SK-N-SH treated with all-trans-retinoic acid at 6 μM for 48 hours (cell line): ENCODE results near the gene ATP8A2.

Experiments
- ATAC-seq: fragments of 200-7000 bp; cut with Tn5 transposase; 3 replicates; pipeline ENCODE4 v1.9.1; 2020; ENCODE audit warnings: mild to moderate bottlenecking, moderate library complexity
- ARNTL ChIP-seq: fragments of 450-650 bp; formaldehyde crosslinking; IDR thresholded peaks from 2 replicates; pipeline ENCODE4 v1.5.0; 2020; ENCODE audit warnings: low read depth, mild to moderate bottlenecking, moderate library complexity, borderline replicate concordance
- BACH2 ChIP-seq: fragments of 250-450 bp; sonication (Bioruptor Pico); IDR thresholded peaks from 2 replicates; pipeline ENCODE4 v1.9.0; 2021; ENCODE audit warnings: mild to moderate bottlenecking, borderline replicate concordance
- CREB5 ChIP-seq: fragments of 250-450 bp; sonication (Bioruptor Pico); IDR thresholded peaks from 2 replicates; pipeline ENCODE4 v1.5.1; 2020; ENCODE audit warnings: low read depth, mild to moderate bottlenecking, moderate library complexity
- CSDC2 ChIP-seq: fragments of 250-450 bp; sonication (Bioruptor Pico); IDR thresholded peaks from 2 replicates; pipeline ENCODE4 v1.5.0; 2020; ENCODE audit warnings: mild to moderate bottlenecking, moderate library complexity
- CSRNP3 ChIP-seq: fragments of 250-450 bp; sonication (Bioruptor Pico); IDR thresholded peaks from 2 replicates; pipeline ENCODE4 v1.5.1; 2021; ENCODE audit warnings: mild to moderate bottlenecking, moderate library complexity
- ESRRG ChIP-seq: fragments of 250-450 bp; sonication (Bioruptor Pico); IDR thresholded peaks from 2 replicates; pipeline ENCODE4 v1.6.1; 2021; ENCODE audit warnings: mild to moderate bottlenecking
- GLIS3 ChIP-seq: fragments of 250-450 bp; sonication (Bioruptor Pico); IDR thresholded peaks from 2 replicates; pipeline ENCODE4 v1.5.0; 2020; ENCODE audit warnings: mild to moderate bottlenecking, moderate library complexity
- ISL1 ChIP-seq: fragments of 250-450 bp; sonication (Bioruptor Pico); IDR thresholded peaks from 2 replicates; pipeline ENCODE4 v2.1.2; 2022; ENCODE audit warnings: mild to moderate bottlenecking, moderate library complexity
- OSR1 ChIP-seq: fragments of 250-450 bp; sonication (Bioruptor Pico); IDR thresholded peaks from 2 replicates; pipeline ENCODE4 v1.8.0; 2022; ENCODE audit warnings: moderate library complexity, mild to moderate bottlenecking, inconsistent platforms
- PATZ1 ChIP-seq: fragments of 250-450 bp; sonication (Bioruptor Pico); IDR thresholded peaks from 2 replicates; pipeline ENCODE4 v1.8.0; 2020; ENCODE audit warnings: mild to moderate bottlenecking, moderate library complexity, borderline replicate concordance
- PPARA ChIP-seq: fragments of 250-450 bp; sonication (Bioruptor Pico); IDR thresholded peaks from 2 replicates; pipeline ENCODE4 v1.5.0; 2020; ENCODE audit warnings: mild to moderate bottlenecking, borderline replicate concordance
- RARB ChIP-seq: fragments of 250-450 bp; sonication (Bioruptor Pico); IDR thresholded peaks from 2 replicates; pipeline ENCODE4 v1.8.0; 2021; ENCODE audit warnings: mild to moderate bottlenecking, moderate library complexity
- SNAI2 ChIP-seq: fragments of 250-450 bp; sonication (Bioruptor Pico); IDR thresholded peaks from 2 replicates; pipeline ENCODE4 v1.5.0; 2020; ENCODE audit warnings: mild to moderate bottlenecking, moderate library complexity
- TCF4 ChIP-seq: fragments of 250-450 bp; sonication (Bioruptor Pico); IDR thresholded peaks from 2 replicates; pipeline ENCODE4 v1.8.0; 2021; ENCODE audit warnings: mild to moderate bottlenecking, moderate library complexity, borderline replicate concordance
- TOX ChIP-seq: fragments of 250-450 bp; sonication (Bioruptor Pico); IDR thresholded peaks from 2 replicates; pipeline ENCODE4 v1.8.0; 2021; ENCODE audit warnings: mild to moderate bottlenecking, moderate library complexity, borderline replicate concordance
- TSHZ2 ChIP-seq: fragments of 250-450 bp; sonication (Bioruptor Pico); IDR thresholded peaks from 2 replicates; pipeline ENCODE4 v1.5.0; 2020; ENCODE audit warnings: mild to moderate bottlenecking, moderate library complexity
- ZC3H10 ChIP-seq: fragments of 250-450 bp; sonication (Bioruptor Pico); IDR thresholded peaks from 2 replicates; pipeline ENCODE4 v1.5.1; 2021; ENCODE audit warnings: mild to moderate bottlenecking, moderate library complexity
- ZFP3 ChIP-seq: fragments of 250-450 bp; sonication (Bioruptor Pico); IDR thresholded peaks from 2 replicates; pipeline ENCODE4 v1.5.0; 2020; ENCODE audit warnings: mild to moderate bottlenecking, moderate library complexity
- ZFP30 ChIP-seq: fragments of 450-650 bp; formaldehyde crosslinking; IDR thresholded peaks from 2 replicates; pipeline ENCODE4 v1.5.0; 2022; ENCODE audit warnings: mild to moderate bottlenecking, moderate library complexity
- ZNF565 ChIP-seq: fragments of 450-650 bp; formaldehyde crosslinking; conservative IDR thresholded peaks from 2 replicates; pipeline ENCODE4 v1.5.0; 2020; ENCODE audit warnings: low read depth, mild to moderate bottlenecking, moderate library complexity
- ZNF70 ChIP-seq: fragments of 450-650 bp; formaldehyde crosslinking; IDR thresholded peaks from 2 replicates; pipeline ENCODE4 v1.5.0; 2020; ENCODE audit warnings: mild to moderate bottlenecking, moderate library complexity
- ZNF8 ChIP-seq: fragments of 450-650 bp; formaldehyde crosslinking; IDR thresholded peaks from 2 replicates; pipeline ENCODE4 v1.5.0; 2020; ENCODE audit warnings: mild to moderate bottlenecking, moderate library complexity

Gene ATP8A2

GRCh38 chr13:25762795-25763377, 391.1 kb downstream of the ATP8A2 start:
- no peak for TF ChIP-seq CSRNP3 (CRISPR knock-in tag)
- TF ChIP-seq ZNF8: no peak
- ATAC-seq: no peak

- TF ChIP-seq GLIS3 (CRISPR knock-in tag): no peak
- TF ChIP-seq ESRRG (CRISPR knock-in tag): no peak
- TF ChIP-seq ZNF565 (CRISPR knock-in tag): no peak
- TF ChIP-seq ZC3H10: no peak
- no peak for TF ChIP-seq ZFP30 (CRISPR knock-in tag)
- no peak for TF ChIP-seq CREB5
- no peak for TF ChIP-seq TOX
- no peak for TF ChIP-seq PPARA (CRISPR knock-in tag)
- TF ChIP-seq BACH2 (CRISPR knock-in tag): no peak
- no peak for TF ChIP-seq PATZ1 (CRISPR knock-in tag)
- no peak for TF ChIP-seq TCF4 (CRISPR knock-in tag)
- no peak for TF ChIP-seq CSRNP3 (CRISPR knock-in tag)
- TF ChIP-seq RARB (CRISPR knock-in tag): no peak
- no peak for TF ChIP-seq ZNF8
- no peak for TF ChIP-seq ISL1
- TF ChIP-seq ZFP3 (CRISPR knock-in tag): no peak
- no peak for TF ChIP-seq ARNTL (CRISPR knock-in tag)
- no peak for TF ChIP-seq ZNF70 (CRISPR knock-in tag)
- TF ChIP-seq, all 23 proteins: peak for 0
- ATAC-seq: no peak
These were observed 392.6 kb downstream of the ATP8A2 start for GRCh38 chr13:25764378-25764777.

GRCh38 chr13:25765266-25765665, 393.5 kb downstream of the ATP8A2 start:
- TF ChIP-seq ZNF8 (no peak), CSDC2 (CRISPR knock-in tag) (no peak), ZNF70 (CRISPR knock-in tag) (no peak), BACH2 (CRISPR knock-in tag) (no peak), SNAI2 (CRISPR knock-in tag) (no peak), OSR1 (CRISPR knock-in tag) (no peak), ZNF565 (CRISPR knock-in tag) (no peak), TSHZ2 (CRISPR knock-in tag) (no peak), ZFP30 (CRISPR knock-in tag) (no peak), TCF4 (CRISPR knock-in tag) (no peak), GLIS3 (CRISPR knock-in tag) (no peak), ZC3H10 (no peak), PATZ1 (CRISPR knock-in tag) (no peak), ZFP3 (CRISPR knock-in tag) (no peak), CREB5 (no peak)
- no peak for ATAC-seq
